ENCODE data around the gene API5. TPM values are rescaled to one million over a fixed set of nuclear protein-coding genes. Genes with fewer than 3 reads are reported as not detected.
"Not testable (repeated sequence)": the region's sequence is repeated elsewhere in the genome, so short reads cannot be mapped to it uniquely, and the experiment has no call there.

API5 gene
- total RNA-seq, 2 experiments from 2014 or later = 139 to 147 TPM

GRCh38 chr11:43316451-43316850 lies 4.7 kb downstream of the API5 start:
- no peaks in the 10 kb centered on the region for H3K9me3 Mint-ChIP-seq
- no peaks in the 10 kb centered on the region for H3K27me3 Mint-ChIP-seq (ENCODE audit: low read depth)
- DNase-seq = peak; percentile 19
- no peak overlapping the region for H3K27ac Mint-ChIP-seq
- CTCF ChIA-PET = no interaction called here
- intact Hi-C loops (cut with micrococcal nuclease) = loop anchor here (10.0 kb wide), 2 partner anchors 152 to 748 kb away; partner anchors contain the start of gene ACCS
- no peak overlapping the region for H3K4me3 Mint-ChIP-seq
- peaks cover 16% of the 10 kb centered on the region for H3K36me3 Mint-ChIP-seq (ENCODE audit: low read depth)
- peaks cover 36% of the 10 kb centered on the region for H3K4me1 Mint-ChIP-seq (ENCODE audit: low read depth)

DNA sequence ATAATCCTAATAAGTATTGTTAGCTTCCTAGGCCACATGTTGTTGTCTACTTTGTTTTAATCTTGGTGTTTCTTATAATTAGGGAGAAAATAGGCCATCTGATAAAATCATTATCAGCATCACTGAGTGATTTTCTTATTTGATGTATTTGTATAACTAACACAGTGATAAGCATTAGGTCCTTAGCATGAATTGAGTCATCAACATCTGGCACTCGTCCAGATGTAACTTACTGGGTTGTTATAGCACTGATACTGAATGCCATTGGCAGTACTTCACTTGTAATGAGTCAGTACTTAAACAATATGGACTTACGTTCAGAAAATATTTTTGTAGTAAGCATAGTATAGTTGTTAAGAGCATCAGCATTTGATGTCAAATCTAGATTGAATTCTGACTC lies 16.2 kb downstream of the API5 start:
- no peak overlapping the region for H3K27ac Mint-ChIP-seq
- H3K4me1 Mint-ChIP-seq (ENCODE audit: low read depth) = no peaks in the 10 kb centered on the region
- H3K4me3 Mint-ChIP-seq = no peak overlapping the region
- CTCF ChIA-PET = no interaction called here
- peaks cover 39% of the 10 kb centered on the region for H3K36me3 Mint-ChIP-seq (ENCODE audit: low read depth)
- H3K9me3 Mint-ChIP-seq = no peaks in the 10 kb centered on the region
- no peak for DNase-seq
- H3K27me3 Mint-ChIP-seq (ENCODE audit: low read depth) = no peaks in the 10 kb centered on the region
- intact Hi-C loops (cut with micrococcal nuclease) = no loop called here

- no peak for DNase-seq
- H3K9me3 Mint-ChIP-seq = no peaks in the 10 kb centered on the region
- peaks cover 35% of the 10 kb centered on the region for H3K36me3 Mint-ChIP-seq (ENCODE audit: low read depth)
- H3K4me1 Mint-ChIP-seq (ENCODE audit: low read depth) = no peaks in the 10 kb centered on the region
- H3K4me3 Mint-ChIP-seq = no peak overlapping the region
- CTCF ChIA-PET = no interaction called here
- intact Hi-C loops (cut with micrococcal nuclease) = no loop called here
- H3K27me3 Mint-ChIP-seq (ENCODE audit: low read depth) = no peaks in the 10 kb centered on the region
- no peak overlapping the region for H3K27ac Mint-ChIP-seq
Measured at GRCh38 chr11:43328482-43328881, 16.7 kb downstream of the API5 start.

- Mint-ChIP-seq H3K4me1 (ENCODE audit: low read depth) (no peaks in the 10 kb centered on the region), H3K36me3 (ENCODE audit: low read depth) (peaks cover 33% of the 10 kb centered on the region), H3K4me3 (no peak overlapping the region), H3K9me3 (no peaks in the 10 kb centered on the region), H3K27ac (no peak overlapping the region), H3K27me3 (ENCODE audit: low read depth) (no peaks in the 10 kb centered on the region)
- CTCF ChIA-PET = no interaction called here
- intact Hi-C loops (cut with micrococcal nuclease) = no loop called here
- DNase-seq = no peak
Measured at GRCh38 chr11:43341159-43341558, 29.4 kb downstream of the API5 start.

DNA sequence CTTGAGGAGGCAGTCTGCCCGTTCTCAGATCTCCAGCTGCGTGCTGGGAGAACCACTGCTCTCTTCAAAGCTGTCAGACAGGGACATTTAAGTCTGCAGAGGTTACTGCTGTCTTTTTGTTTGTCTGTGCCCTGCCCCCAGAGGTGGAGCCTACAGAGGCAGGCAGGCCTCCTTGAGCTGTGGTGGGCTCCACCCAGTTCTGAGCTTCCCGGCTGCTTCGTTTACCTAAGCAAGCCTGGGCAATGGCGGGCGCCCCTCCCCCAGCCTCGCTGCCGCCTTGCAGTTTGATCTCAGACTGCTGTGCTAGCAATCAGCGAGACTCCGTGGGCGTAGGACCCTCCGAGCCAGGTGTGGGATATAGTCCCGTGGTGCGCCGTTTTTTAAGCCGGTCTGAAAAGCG lies 39.6 kb downstream of the API5 start:
- intact Hi-C loops (cut with micrococcal nuclease); H3K4me1 Mint-ChIP-seq (ENCODE audit: low read depth); DNase-seq; CTCF ChIA-PET; H3K27ac Mint-ChIP-seq; H3K4me3 Mint-ChIP-seq; H3K36me3 Mint-ChIP-seq (ENCODE audit: low read depth); H3K9me3 Mint-ChIP-seq; H3K27me3 Mint-ChIP-seq (ENCODE audit: low read depth): not testable (repeated sequence)

- H3K4me1 Mint-ChIP-seq (ENCODE audit: low read depth) = peaks cover 6% of the 10 kb centered on the region
- H3K4me3 Mint-ChIP-seq = no peak overlapping the region
- intact Hi-C loops (cut with micrococcal nuclease) = no loop called here
- H3K27me3 Mint-ChIP-seq (ENCODE audit: low read depth) = no peaks in the 10 kb centered on the region
- DNase-seq = no peak
- H3K27ac Mint-ChIP-seq = no peak overlapping the region
- H3K36me3 Mint-ChIP-seq (ENCODE audit: low read depth) = peaks cover 3% of the 10 kb centered on the region
- no peaks in the 10 kb centered on the region for H3K9me3 Mint-ChIP-seq
- CTCF ChIA-PET = no interaction called here
Measured at GRCh38 chr11:43354311-43354710, 42.5 kb downstream of the API5 start.

DNA sequence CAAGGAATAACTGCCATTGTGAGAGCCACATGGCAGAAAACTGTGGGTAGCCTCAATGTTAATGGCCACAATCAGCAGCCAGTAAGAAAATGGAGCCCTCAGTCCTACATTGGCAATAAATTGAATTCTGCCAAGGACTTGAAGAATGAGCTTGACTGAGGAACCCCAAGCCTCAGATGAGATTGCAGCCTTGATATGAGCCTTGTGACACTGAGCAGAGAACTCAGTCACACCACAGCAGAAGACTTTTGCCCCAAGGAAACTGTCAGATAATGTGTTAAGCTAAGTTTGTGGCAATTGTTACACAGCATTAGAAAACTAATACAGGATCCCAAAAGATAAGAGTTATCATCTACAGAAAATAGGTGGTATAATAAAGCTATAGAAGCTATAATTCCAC lies 44.5 kb downstream of the API5 start:
- intact Hi-C loops (cut with micrococcal nuclease) = loop anchor here (5.0 kb wide), 2 partner anchors 511 to 711 kb away; partner anchors contain the start of gene ACCS
- CTCF ChIA-PET = interaction anchor here (1.5 kb wide), 1 partner anchor 45 kb away, joined by 3 read pairs; the partner anchor contains the start of gene API5
- Mint-ChIP-seq H3K4me3 (no peak overlapping the region), H3K27ac (no peak overlapping the region), H3K36me3 (ENCODE audit: low read depth) (peaks cover 3% of the 10 kb centered on the region), H3K27me3 (ENCODE audit: low read depth) (no peaks in the 10 kb centered on the region), H3K9me3 (no peaks in the 10 kb centered on the region), H3K4me1 (ENCODE audit: low read depth) (peaks cover 19% of the 10 kb centered on the region)
- DNase-seq = no peak

- DNase-seq = no peak
- intact Hi-C loops (cut with micrococcal nuclease) = loop anchor here (1.0 to 5.0 kb wide), 7 partner anchors 38 to 709 kb away; partner anchors contain the start of genes ACCS, ALKBH3, API5 and HSD17B12
Measured at GRCh38 chr11:43358279-43358800, 46.5 kb downstream of the API5 start.

GRCh38 chr11:43358801-43359421 lies 47.1 kb downstream of the API5 start, which contains the start of gene TTC17:
TTC17 (plus strand) TSS chr11:43358920; CDS start chr11:43358955, 35 bp downstream.
- H3K4me1 Mint-ChIP-seq (ENCODE audit: low read depth) = peaks cover 37% of the 10 kb centered on the region
- no peaks in the 10 kb centered on the region for H3K27me3 Mint-ChIP-seq (ENCODE audit: low read depth)
- H3K9me3 Mint-ChIP-seq = no peaks in the 10 kb centered on the region
- intact Hi-C loops (cut with micrococcal nuclease) = loop anchor here (1.0 to 5.0 kb wide), 7 partner anchors 38 to 708 kb away; partner anchors contain the start of genes ACCS, ALKBH3, API5 and HSD17B12
- DNase-seq = peak; percentile 96
- peak within 1 kb of the TSS; percentile 95 for H3K4me3 Mint-ChIP-seq
- peak within 1 kb of the TSS; percentile 94 for H3K27ac Mint-ChIP-seq
- CTCF ChIA-PET = interaction anchor here (1.1 to 2.4 kb wide), 2 partner anchors 9 to 46 kb away, joined by 3 to 20 read pairs; partner anchors contain the start of gene API5
- H3K36me3 Mint-ChIP-seq (ENCODE audit: low read depth) = peaks cover 5% of the 10 kb centered on the region

More at GRCh38 chr11:43358279-43358800, 46.5 kb downstream of the API5 start:
- Mint-ChIP-seq H3K4me3 (peak overlapping the region; percentile 95), H3K27me3 (ENCODE audit: low read depth) (no peaks in the 10 kb centered on the region), H3K27ac (peak overlapping the region; percentile 94), H3K9me3 (no peaks in the 10 kb centered on the region), H3K36me3 (ENCODE audit: low read depth) (peaks cover 2% of the 10 kb centered on the region), H3K4me1 (ENCODE audit: low read depth) (peaks cover 32% of the 10 kb centered on the region)
- CTCF ChIA-PET = interaction anchor here (1.1 to 2.4 kb wide), 2 partner anchors 9 to 46 kb away, joined by 3 to 20 read pairs; partner anchors contain the start of gene API5

DNA sequence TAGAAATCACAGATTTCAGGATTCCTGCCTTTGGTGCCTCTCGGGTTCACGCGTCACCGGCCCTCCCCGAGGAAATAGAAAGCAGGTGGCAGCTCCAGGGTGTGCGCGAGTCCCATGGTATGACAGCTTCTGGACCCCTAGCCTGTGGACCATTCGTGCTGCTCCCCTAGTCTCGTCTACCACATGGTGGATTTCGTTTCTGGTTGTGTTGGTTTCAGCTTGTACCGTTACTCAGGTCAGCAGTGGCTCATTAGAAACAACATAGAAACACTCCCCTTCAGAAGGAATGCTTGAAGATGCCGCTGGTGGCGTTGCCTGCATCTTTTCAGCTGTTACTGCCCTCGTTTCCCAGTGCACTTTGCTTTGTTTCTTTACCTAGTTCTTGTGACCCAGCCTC lies 47.6 kb downstream of the API5 start:
- intact Hi-C loops (cut with micrococcal nuclease) = loop anchor here (2.0 to 5.0 kb wide), 5 partner anchors 37 to 708 kb away; partner anchors contain the start of genes ACCS, ALKBH3 and HSD17B12
- Mint-ChIP-seq H3K4me3 (peak overlapping the region; percentile 95), H3K9me3 (no peaks in the 10 kb centered on the region), H3K36me3 (ENCODE audit: low read depth) (peaks cover 5% of the 10 kb centered on the region), H3K4me1 (ENCODE audit: low read depth) (peaks cover 39% of the 10 kb centered on the region), H3K27ac (peak overlapping the region; percentile 94), H3K27me3 (ENCODE audit: low read depth) (no peaks in the 10 kb centered on the region)
- CTCF ChIA-PET = interaction anchor here (1.1 to 2.4 kb wide), 2 partner anchors 8 to 47 kb away, joined by 3 to 20 read pairs; partner anchors contain the start of gene API5
- DNase-seq = peak; percentile 48

DNA sequence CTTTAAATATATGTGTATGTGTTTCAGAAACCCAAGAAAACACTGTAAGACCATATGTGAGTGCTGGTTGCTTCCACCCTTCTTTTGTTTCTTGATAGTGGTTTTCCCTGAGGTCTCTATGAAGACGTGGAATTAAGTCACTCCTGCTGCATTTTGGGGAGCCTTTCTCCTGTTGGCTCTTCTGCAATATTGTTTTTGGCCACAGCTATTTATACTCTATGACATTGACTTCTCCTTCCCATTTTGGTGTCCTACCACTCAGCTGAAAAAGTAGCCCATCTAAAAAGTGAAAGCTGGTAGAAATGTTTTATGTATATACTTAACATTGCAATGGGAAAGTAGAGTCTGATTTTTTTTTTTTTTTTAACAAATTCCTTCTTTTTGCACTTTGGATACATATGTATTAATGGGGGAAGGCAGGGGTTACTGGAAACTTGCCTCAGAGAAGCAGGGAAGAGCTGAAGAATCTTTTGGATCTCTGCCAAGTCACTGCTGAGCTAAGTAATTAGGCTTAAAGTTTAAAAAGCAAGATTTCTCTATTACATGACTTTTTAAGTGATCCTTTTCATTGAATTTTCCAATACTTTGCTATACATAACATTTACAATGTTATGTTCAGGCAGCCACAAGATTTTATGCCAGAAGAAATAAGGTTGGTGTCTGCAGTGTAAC lies 48.7 kb downstream of the API5 start:
- peak overlapping the region; percentile 95 for H3K4me3 Mint-ChIP-seq
- no peak overlapping the region for H3K27ac Mint-ChIP-seq
- peaks cover 40% of the 10 kb centered on the region for H3K4me1 Mint-ChIP-seq (ENCODE audit: low read depth)
- no peaks in the 10 kb centered on the region for H3K9me3 Mint-ChIP-seq
- no peaks in the 10 kb centered on the region for H3K27me3 Mint-ChIP-seq (ENCODE audit: low read depth)
- CTCF ChIA-PET = interaction anchor here (0.6 to 2.0 kb wide), 5 partner anchors 12 to 315 kb away, joined by 3 to 4 read pairs (median 3); partner anchors contain the start of gene API5
- DNase-seq = no peak
- intact Hi-C loops (cut with micrococcal nuclease) = no loop called here
- peaks cover 8% of the 10 kb centered on the region for H3K36me3 Mint-ChIP-seq (ENCODE audit: low read depth)

DNA sequence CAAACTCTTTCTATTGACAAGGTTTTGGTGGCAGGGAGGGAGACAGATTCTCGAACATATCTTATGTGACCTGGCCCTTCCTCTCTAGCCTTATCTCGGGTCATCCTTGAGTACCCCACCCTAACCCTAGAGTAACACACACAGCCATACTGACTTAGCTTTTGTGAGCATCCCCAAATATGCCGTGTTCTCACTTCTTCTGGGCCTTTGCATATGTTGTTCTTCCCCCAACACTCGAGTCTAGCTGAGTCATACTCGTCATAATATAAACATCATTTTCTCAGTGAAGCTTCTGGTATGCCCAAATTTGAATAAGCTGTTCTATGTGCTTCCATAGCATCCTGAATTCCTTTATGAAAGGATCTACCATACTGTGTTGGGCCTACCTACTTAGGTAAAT lies 54.9 kb downstream of the API5 start:
- intact Hi-C loops (cut with micrococcal nuclease) = no loop called here
- H3K4me1 Mint-ChIP-seq (ENCODE audit: low read depth) = peaks cover 60% of the 10 kb centered on the region
- H3K9me3 Mint-ChIP-seq = no peaks in the 10 kb centered on the region
- no peak overlapping the region for H3K4me3 Mint-ChIP-seq
- peaks cover 30% of the 10 kb centered on the region for H3K36me3 Mint-ChIP-seq (ENCODE audit: low read depth)
- DNase-seq = no peak
- no peaks in the 10 kb centered on the region for H3K27me3 Mint-ChIP-seq (ENCODE audit: low read depth)
- CTCF ChIA-PET = no interaction called here
- no peak overlapping the region for H3K27ac Mint-ChIP-seq

Measured in activated naive CD4-positive, alpha-beta T cell treated with anti-CD3 and anti-CD28 coated beads for 36 hours (primary cell).